Astrocyte (in vitro differentiated cells and primary cell): ENCODE measurements around the gene DKC1. TPM values are rescaled to one million over a fixed set of nuclear protein-coding genes. Genes with fewer than 3 reads are reported as not detected.
A peak's percentile ranks its signal among the peaks of the same experiment; 100 is the strongest.

Source experiments
- DNase-seq: peaks from one replicate; pipeline ENCODE4 v3.0.0-alpha.2; 2010; ENCODE audit warnings: low read depth
- FAIRE-seq: peaks from 2 replicates; lab custom pipeline; 2011; peaks lifted over from hg19 to GRCh38; lab: Jason Lieb, UNC
- H2AFZ ChIP-seq: 2 replicates; pipeline ENCODE4 v1.6.0; 2012; ENCODE audit warnings: low read depth, low read length, inconsistent platforms
- H3K27ac ChIP-seq: 2 replicates; pipeline ENCODE4 v1.5.1; 2011; ENCODE audit warnings: low read depth, low read length, inconsistent platforms
- H3K27me3 ChIP-seq: 2 replicates; pipeline ENCODE4 v1.6.0; 2011; ENCODE audit warnings: low read length, inconsistent platforms; ENCODE audit not compliant: insufficient read depth
- H3K36me3 ChIP-seq: 2 replicates; pipeline ENCODE4 v1.5.1; 2011; ENCODE audit warnings: low read length, inconsistent platforms; ENCODE audit not compliant: insufficient read depth
- H3K4me1 ChIP-seq: 2 replicates; pipeline ENCODE4 v1.5.1; 2011; ENCODE audit warnings: low read length, inconsistent platforms; ENCODE audit not compliant: insufficient read depth
- H3K4me2 ChIP-seq: 2 replicates; pipeline ENCODE4 v1.6.0; 2012; ENCODE audit warnings: low read length, inconsistent platforms
- H3K4me3 ChIP-seq: 2 replicates; pipeline ENCODE4 v1.5.1; 2011; ENCODE audit warnings: low read depth, mild to moderate bottlenecking, low read length, inconsistent platforms; ENCODE audit not compliant: insufficient read depth
- H3K79me2 ChIP-seq: 2 replicates; pipeline ENCODE4 v1.6.0; 2012; ENCODE audit warnings: mild to moderate bottlenecking, low read length, inconsistent platforms; ENCODE audit not compliant: insufficient read depth
- H3K9ac ChIP-seq: 2 replicates; pipeline ENCODE4 v1.6.0; 2012; ENCODE audit warnings: mild to moderate bottlenecking, low read length, inconsistent platforms
- H3K9me3 ChIP-seq: 2 replicates; pipeline ENCODE4 v1.5.1; 2012; ENCODE audit warnings: low read depth, mild to moderate bottlenecking, low read length, inconsistent platforms; ENCODE audit not compliant: insufficient read depth
- H4K20me1 ChIP-seq: 2 replicates; pipeline ENCODE4 v1.6.0; 2012; ENCODE audit warnings: low read length, inconsistent platforms; ENCODE audit not compliant: insufficient read depth
- H3K27ac Mint-ChIP-seq: one replicate; pipeline ENCODE4 v1.8.0; 2021; ENCODE audit warnings: mild to moderate bottlenecking, mixed read lengths; ENCODE audit not compliant: unreplicated experiment
- H3K27me3 Mint-ChIP-seq: one replicate; pipeline ENCODE4 v1.8.0; 2021; ENCODE audit warnings: low read depth, mixed read lengths; ENCODE audit not compliant: unreplicated experiment
- H3K36me3 Mint-ChIP-seq: one replicate; pipeline ENCODE4 v1.8.0; 2021; ENCODE audit warnings: low read depth, mixed read lengths; ENCODE audit not compliant: unreplicated experiment
- H3K4me1 Mint-ChIP-seq: one replicate; pipeline ENCODE4 v1.8.0; 2021; ENCODE audit warnings: low read depth, mixed read lengths; ENCODE audit not compliant: unreplicated experiment
- H3K4me3 Mint-ChIP-seq: one replicate; pipeline ENCODE4 v1.8.0; 2021; ENCODE audit warnings: mild to moderate bottlenecking, moderate library complexity, mixed read lengths; ENCODE audit not compliant: unreplicated experiment
- H3K9me3 Mint-ChIP-seq: one replicate; pipeline ENCODE4 v1.8.0; 2021; ENCODE audit warnings: mild to moderate bottlenecking, mixed read lengths; ENCODE audit not compliant: unreplicated experiment
- EZH2 ChIP-seq: IDR thresholded peaks from 2 replicates; pipeline ENCODE4 v1.6.1; 2012; ENCODE audit warnings: mild to moderate bottlenecking, low read length, inconsistent platforms; ENCODE audit not compliant: insufficient read depth
- total RNA-seq: library from RNA; stranded (reverse); gene quantifications from 2 replicates; pipeline ENCODE4 v1.2.1, GENCODE V29; 2021
- TF ChIP-seq, protein P1 (sequence below): IDR thresholded peaks from 2 replicates; pipeline ENCODE4 v1.5.1; 2011; ENCODE audit warnings: low read depth, mild to moderate bottlenecking, inconsistent platforms, low read length, moderate library complexity; ENCODE audit not compliant: insufficient read depth

DKC1 gene
- total RNA-seq, 1 donor from 2014 or later, result 60.5 TPM

DNA sequence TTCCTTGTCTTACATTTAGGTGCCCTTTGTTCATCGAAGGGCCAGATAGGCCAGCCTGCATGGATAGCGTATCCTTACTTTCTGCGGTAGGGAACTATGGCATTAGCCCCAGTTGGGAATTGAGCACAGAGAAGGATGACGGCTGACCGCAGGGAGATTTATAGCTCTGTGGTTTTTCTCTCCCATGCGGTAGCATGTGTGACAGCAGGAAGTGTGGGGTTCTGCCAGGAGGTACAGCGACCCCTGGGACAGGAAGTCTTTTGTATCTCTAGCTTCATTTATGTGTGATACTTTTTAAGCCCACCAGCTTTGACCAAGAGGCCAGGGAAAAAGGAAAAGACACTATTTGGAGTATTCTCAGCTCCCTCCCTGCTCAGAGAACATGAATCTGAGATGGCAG, 44.8 kb upstream of the DKC1 start:
- peaks cover 11% of the 10 kb centered on the region for H3K4me1 Mint-ChIP-seq
- Histone ChIP-seq H3K4me3 (no peak overlapping the region), H3K4me2 (peak overlapping the region; percentile 7), H3K4me1 (peaks cover 24% of the 10 kb centered on the region), H3K36me3 (no peaks in the 10 kb centered on the region), H3K9me3 (no peaks in the 10 kb centered on the region), H2AFZ (no peak overlapping the region), H3K27me3 (no peaks in the 10 kb centered on the region), H3K79me2 (no peaks in the 10 kb centered on the region), H3K9ac (no peak overlapping the region), H4K20me1 (no peaks in the 10 kb centered on the region), H3K27ac (no peak overlapping the region)
- DNase-seq (peak; percentile 78), FAIRE-seq (no peak)
- H3K9me3 Mint-ChIP-seq, result peaks cover 3% of the 10 kb centered on the region
- TF ChIP-seq EZH2, result no peak
- TF ChIP-seq, protein P1, sequence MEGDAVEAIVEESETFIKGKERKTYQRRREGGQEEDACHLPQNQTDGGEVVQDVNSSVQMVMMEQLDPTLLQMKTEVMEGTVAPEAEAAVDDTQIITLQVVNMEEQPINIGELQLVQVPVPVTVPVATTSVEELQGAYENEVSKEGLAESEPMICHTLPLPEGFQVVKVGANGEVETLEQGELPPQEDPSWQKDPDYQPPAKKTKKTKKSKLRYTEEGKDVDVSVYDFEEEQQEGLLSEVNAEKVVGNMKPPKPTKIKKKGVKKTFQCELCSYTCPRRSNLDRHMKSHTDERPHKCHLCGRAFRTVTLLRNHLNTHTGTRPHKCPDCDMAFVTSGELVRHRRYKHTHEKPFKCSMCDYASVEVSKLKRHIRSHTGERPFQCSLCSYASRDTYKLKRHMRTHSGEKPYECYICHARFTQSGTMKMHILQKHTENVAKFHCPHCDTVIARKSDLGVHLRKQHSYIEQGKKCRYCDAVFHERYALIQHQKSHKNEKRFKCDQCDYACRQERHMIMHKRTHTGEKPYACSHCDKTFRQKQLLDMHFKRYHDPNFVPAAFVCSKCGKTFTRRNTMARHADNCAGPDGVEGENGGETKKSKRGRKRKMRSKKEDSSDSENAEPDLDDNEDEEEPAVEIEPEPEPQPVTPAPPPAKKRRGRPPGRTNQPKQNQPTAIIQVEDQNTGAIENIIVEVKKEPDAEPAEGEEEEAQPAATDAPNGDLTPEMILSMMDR, result no peak
- no peaks in the 10 kb centered on the region for H3K27me3 Mint-ChIP-seq
- H3K36me3 Mint-ChIP-seq, result no peaks in the 10 kb centered on the region
- no peak overlapping the region for H3K27ac Mint-ChIP-seq
- H3K4me3 Mint-ChIP-seq, result no peak overlapping the region

DNA sequence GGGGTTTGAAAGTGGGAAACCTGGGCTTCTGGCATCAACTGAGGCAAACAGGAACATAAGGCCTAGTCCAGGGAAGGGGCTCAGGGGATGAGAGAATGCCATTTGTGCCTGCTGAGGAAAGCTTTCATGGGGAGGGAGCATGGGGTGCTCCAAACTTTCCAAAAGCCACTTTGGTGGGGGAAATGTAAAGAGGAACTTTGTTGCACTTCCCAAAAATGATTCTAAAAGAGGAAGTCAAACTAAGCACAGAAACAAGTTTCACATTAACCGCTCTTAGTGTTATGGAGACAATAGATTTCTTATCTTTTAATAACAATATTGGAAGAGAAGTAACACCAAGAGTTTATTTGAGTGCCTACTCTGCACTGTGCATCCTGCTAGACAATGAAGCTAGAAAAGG, 44.0 kb upstream of the DKC1 start:
- no peaks in the 10 kb centered on the region for H3K79me2 ChIP-seq
- Mint-ChIP-seq H3K27ac (peak overlapping the region; percentile 34), H3K9me3 (peaks cover 4% of the 10 kb centered on the region), H3K4me3 (no peak overlapping the region), H3K27me3 (no peaks in the 10 kb centered on the region), H3K36me3 (no peaks in the 10 kb centered on the region), H3K4me1 (peaks cover 7% of the 10 kb centered on the region)
- TF ChIP-seq, protein P1, result no peak
- no peak for TF ChIP-seq EZH2
- no peak overlapping the region for H3K4me3 ChIP-seq
- no peak overlapping the region for H3K9ac ChIP-seq
- H3K27me3 ChIP-seq, result no peaks in the 10 kb centered on the region
- no peaks in the 10 kb centered on the region for H3K9me3 ChIP-seq
- H4K20me1 ChIP-seq, result no peaks in the 10 kb centered on the region
- no peak overlapping the region for H2AFZ ChIP-seq
- no peak overlapping the region for H3K4me2 ChIP-seq
- H3K36me3 ChIP-seq, result no peaks in the 10 kb centered on the region
- DNase-seq, result no peak
- H3K4me1 ChIP-seq, result peaks cover 19% of the 10 kb centered on the region
- H3K27ac ChIP-seq, result no peak overlapping the region
- no peak for FAIRE-seq

DNA sequence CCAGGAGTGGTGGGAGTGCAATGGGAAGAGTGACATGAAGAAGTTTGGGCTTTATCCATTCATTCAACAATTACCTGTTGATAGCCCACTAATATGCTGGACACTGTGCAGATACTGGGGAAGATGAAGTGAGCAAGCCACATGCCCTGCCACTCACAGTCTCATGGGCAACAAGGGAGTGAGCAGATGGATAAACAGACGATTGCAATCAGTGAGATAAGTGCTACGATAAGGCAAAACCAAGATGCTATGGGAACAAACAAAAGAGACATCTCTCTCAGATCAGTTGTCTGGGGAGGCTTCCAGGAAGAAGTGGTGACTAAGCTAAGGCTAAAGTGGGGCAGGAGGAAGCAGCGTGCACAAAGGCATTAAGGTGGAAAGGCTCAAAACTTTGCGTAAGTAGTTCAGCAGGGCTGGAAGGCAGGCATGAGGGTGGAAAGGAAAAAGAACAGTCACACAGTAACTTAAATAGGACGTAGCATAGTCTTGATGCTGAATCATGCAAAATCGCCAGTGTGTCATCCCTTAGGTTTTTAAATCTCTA, 43.5 kb upstream of the DKC1 start:
- FAIRE-seq, result peak; percentile 65
- peak overlapping the region; percentile 39 for H3K4me2 ChIP-seq
- H3K9me3 Mint-ChIP-seq, result peaks cover 4% of the 10 kb centered on the region

More for the DNA sequence above, 43.5 kb upstream of the DKC1 start:
- TF ChIP-seq, protein P1, result no peak
- no peak for TF ChIP-seq EZH2
- no peak overlapping the region for H3K4me3 ChIP-seq
- no peaks in the 10 kb centered on the region for H3K27me3 Mint-ChIP-seq
- H3K27me3 ChIP-seq, result no peaks in the 10 kb centered on the region
- peaks cover 19% of the 10 kb centered on the region for H3K4me1 ChIP-seq
- DNase-seq, result peak; percentile 81
- peaks cover 7% of the 10 kb centered on the region for H3K4me1 Mint-ChIP-seq
- no peaks in the 10 kb centered on the region for H4K20me1 ChIP-seq
- no peaks in the 10 kb centered on the region for H3K79me2 ChIP-seq
- H3K36me3 ChIP-seq, result no peaks in the 10 kb centered on the region
- no peaks in the 10 kb centered on the region for H3K36me3 Mint-ChIP-seq
- no peaks in the 10 kb centered on the region for H3K9me3 ChIP-seq
- no peak overlapping the region for H2AFZ ChIP-seq
- peak overlapping the region; percentile 68 for H3K27ac Mint-ChIP-seq
- H3K27ac ChIP-seq, result no peak overlapping the region
- no peak overlapping the region for H3K9ac ChIP-seq
- H3K4me3 Mint-ChIP-seq, result no peak overlapping the region
